Stimulated activated CD4-positive, alpha-beta T cell treated with anti-CD3 and anti-CD28 coated beads, TNF-alpha, amount 100 ng/mL, for 4 hours (primary cell): Measurements from ENCODE around the gene DHX8.

ENCODE experiments used
- DNase-seq, 3 experiments: peaks; one replicate each; pipeline ENCODE4 v3.0.0-alpha.2; 2020; ENCODE audit warnings: low read depth in 3 of 3

The DHX8 gene

GRCh38 chr17:43524945-43525575, 41.3 kb downstream of the DHX8 start:
- no peak for DNase-seq

- DNase-seq, result no peak
Observed at GRCh38 chr17:43526886-43527648, 43.3 kb downstream of the DHX8 start.

- DNase-seq, result no peak
Observed at GRCh38 chr17:43528319-43528987, 44.7 kb downstream of the DHX8 start.

GRCh38 chr17:43528988-43529814, 45.4 kb downstream of the DHX8 start:
- DNase-seq, result no peak

GRCh38 chr17:43529947-43530287, 46.1 kb downstream of the DHX8 start:
- DNase-seq, result no peak

GRCh38 chr17:43530288-43531081, 46.7 kb downstream of the DHX8 start:
- DNase-seq, result no peak

GRCh38 chr17:43531082-43531378, 47.3 kb downstream of the DHX8 start:
- no peak for DNase-seq

GRCh38 chr17:43531955-43532354, 48.2 kb downstream of the DHX8 start:
- DNase-seq, result no peak

- DNase-seq, result no peak
Observed at GRCh38 chr17:43532581-43532980, 48.8 kb downstream of the DHX8 start.

GRCh38 chr17:43533699-43534098, 49.9 kb downstream of the DHX8 start:
- no peak for DNase-seq

- no peak for DNase-seq
Observed at GRCh38 chr17:43534909-43535308, 51.1 kb downstream of the DHX8 start.

- DNase-seq, result no peak
Observed at GRCh38 chr17:43536236-43536992, 52.6 kb downstream of the DHX8 start.

GRCh38 chr17:43540821-43541674, 57.3 kb downstream of the DHX8 start:
- no peak for DNase-seq

GRCh38 chr17:43542859-43543258, 59.1 kb downstream of the DHX8 start:
- DNase-seq, result no peak

- DNase-seq, result no peak
Observed at GRCh38 chr17:43543300-43543699, 59.5 kb downstream of the DHX8 start.

- no peak for DNase-seq
Observed at GRCh38 chr17:43543771-43544575, 60.2 kb downstream of the DHX8 start.

- peak in 2 of 3 experiments; percentile 10 to 16 for DNase-seq
Observed at GRCh38 chr17:43545383-43545632, 61.5 kb downstream of the DHX8 start.

- peak; percentile 81 to 84 (median 82) for DNase-seq
Observed at GRCh38 chr17:43546319-43547188, 62.8 kb downstream of the DHX8 start, which contains the start of gene ETV4. ETV4 (minus strand) TSS chr17:43546340; CDS start chr17:43545617, 723 bp downstream.
